Calu3 (cell line): ENCODE data around the gene SDCBP2. TPM values are rescaled to one million over a fixed set of nuclear protein-coding genes. Genes with fewer than 3 reads are reported as not detected.

ENCODE experiments used
- BruUV-seq: library from RNA; stranded (reverse); fragments of 400-500 nt; replicated peaks from 2 replicates; lab custom pipeline; 2021; lab: Mats Ljungman, UMichigan
- CTCF ChIA-PET: fragments of 300-600 bp; sonication (Branson Sonifier 250); formaldehyde crosslinking; loops from one replicate; lab custom pipeline; 2022; ENCODE audit warnings: antibody characterized with exemption; lab: Charles Lee
- DNase-seq: peaks from one replicate; pipeline ENCODE4 v3.0.0; 2022
- H3K27ac Mint-ChIP-seq: one replicate; pipeline ENCODE4 v1.8.0; 2022; ENCODE audit warnings: mixed read lengths; ENCODE audit not compliant: unreplicated experiment
- H3K27me3 Mint-ChIP-seq: one replicate; pipeline ENCODE4 v1.8.0; 2022; ENCODE audit warnings: mixed read lengths; ENCODE audit not compliant: unreplicated experiment
- H3K36me3 Mint-ChIP-seq: one replicate; pipeline ENCODE4 v1.8.0; 2022; ENCODE audit warnings: mild to moderate bottlenecking, moderate library complexity, mixed read lengths; ENCODE audit not compliant: insufficient read depth, unreplicated experiment
- H3K4me1 Mint-ChIP-seq: one replicate; pipeline ENCODE4 v1.8.0; 2022; ENCODE audit warnings: mild to moderate bottlenecking, low read depth, mixed read lengths; ENCODE audit not compliant: unreplicated experiment
- H3K4me3 Mint-ChIP-seq: one replicate; pipeline ENCODE4 v1.8.0; 2022; ENCODE audit warnings: mild to moderate bottlenecking, low read depth, moderate library complexity, mixed read lengths; ENCODE audit not compliant: unreplicated experiment
- H3K9me3 Mint-ChIP-seq: one replicate; pipeline ENCODE4 v1.8.0; 2022; ENCODE audit warnings: low read depth, mixed read lengths; ENCODE audit not compliant: unreplicated experiment
- CTCF ChIP-seq: fragments of 200-600 bp; IDR thresholded peaks from one replicate; pipeline ENCODE4 v1.8.0; 2022; ENCODE audit warnings: antibody characterized with exemption; ENCODE audit not compliant: unreplicated experiment
- intact Hi-C: fragments of 100-400 bp; cut with micrococcal nuclease; formaldehyde crosslinking; loops from one replicate; pipeline ENCODE4 v1.10.0; 2022; ENCODE audit not compliant: unreplicated experiment
- total RNA-seq: library from RNA; stranded (reverse); gene quantifications from 2 replicates; pipeline ENCODE4 v1.2.3, GENCODE V29; 2022

Gene SDCBP2
- total RNA-seq, 1 experiment from 2014 or later, result 8.2 TPM

DNA sequence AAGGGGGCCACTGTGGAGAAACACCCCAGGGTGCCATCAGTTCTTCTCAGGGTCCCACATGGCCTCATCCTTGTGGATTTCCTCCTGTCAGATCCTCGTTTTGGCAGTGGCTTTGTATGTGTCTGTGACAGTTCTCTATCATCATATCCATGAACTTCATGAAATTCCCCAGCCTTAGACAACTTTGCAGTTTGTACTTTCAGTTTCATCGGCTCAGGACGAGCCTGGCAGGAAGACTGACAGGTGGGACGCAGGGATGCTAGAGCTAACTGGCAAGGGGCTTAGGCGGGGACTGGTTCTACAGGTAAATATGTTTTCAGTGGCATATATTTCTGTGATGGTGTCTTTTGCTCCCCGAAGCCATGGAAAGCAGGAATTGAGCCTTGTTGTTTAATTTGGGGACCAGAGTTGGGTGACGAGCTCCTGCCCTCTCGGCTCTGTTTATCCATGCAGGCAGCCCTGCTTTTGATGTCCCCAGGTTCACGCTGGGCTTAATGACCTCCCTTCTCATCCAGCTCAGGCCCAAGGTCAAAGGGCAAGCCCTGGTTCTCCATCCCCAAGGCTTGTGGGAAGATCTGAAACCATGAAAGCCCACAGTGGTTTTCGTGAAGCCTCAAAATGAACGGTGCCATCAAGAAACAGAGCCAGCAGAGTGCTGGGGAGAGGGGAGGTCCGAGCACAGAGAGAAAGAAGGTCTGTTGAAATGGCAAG, 11.2 kb downstream of the SDCBP2 start:
- no TSS peak for BruUV-seq
- intact Hi-C loops, result no loop called here
- peaks cover 8% of the 10 kb centered on the region for H3K36me3 Mint-ChIP-seq
- no peak overlapping the region for H3K4me3 Mint-ChIP-seq
- TF ChIP-seq CTCF, result no peak
- H3K4me1 Mint-ChIP-seq, result no peaks in the 10 kb centered on the region
- DNase-seq, result no peak
- H3K9me3 Mint-ChIP-seq, result no peaks in the 10 kb centered on the region
- no peak overlapping the region for H3K27ac Mint-ChIP-seq
- H3K27me3 Mint-ChIP-seq, result no peaks in the 10 kb centered on the region
- CTCF ChIA-PET, result no interaction called here

GRCh38 chr20:1315804-1316203, 13.1 kb downstream of the SDCBP2 start:
- DNase-seq, result no peak
- H3K27ac Mint-ChIP-seq, result no peak overlapping the region
- peaks cover 8% of the 10 kb centered on the region for H3K36me3 Mint-ChIP-seq
- no peak overlapping the region for H3K4me3 Mint-ChIP-seq
- CTCF ChIA-PET, result no interaction called here
- no peak for TF ChIP-seq CTCF
- H3K27me3 Mint-ChIP-seq, result no peaks in the 10 kb centered on the region
- H3K4me1 Mint-ChIP-seq, result no peaks in the 10 kb centered on the region
- intact Hi-C loops, result no loop called here
- H3K9me3 Mint-ChIP-seq, result no peaks in the 10 kb centered on the region
- no TSS peak for BruUV-seq

DNA sequence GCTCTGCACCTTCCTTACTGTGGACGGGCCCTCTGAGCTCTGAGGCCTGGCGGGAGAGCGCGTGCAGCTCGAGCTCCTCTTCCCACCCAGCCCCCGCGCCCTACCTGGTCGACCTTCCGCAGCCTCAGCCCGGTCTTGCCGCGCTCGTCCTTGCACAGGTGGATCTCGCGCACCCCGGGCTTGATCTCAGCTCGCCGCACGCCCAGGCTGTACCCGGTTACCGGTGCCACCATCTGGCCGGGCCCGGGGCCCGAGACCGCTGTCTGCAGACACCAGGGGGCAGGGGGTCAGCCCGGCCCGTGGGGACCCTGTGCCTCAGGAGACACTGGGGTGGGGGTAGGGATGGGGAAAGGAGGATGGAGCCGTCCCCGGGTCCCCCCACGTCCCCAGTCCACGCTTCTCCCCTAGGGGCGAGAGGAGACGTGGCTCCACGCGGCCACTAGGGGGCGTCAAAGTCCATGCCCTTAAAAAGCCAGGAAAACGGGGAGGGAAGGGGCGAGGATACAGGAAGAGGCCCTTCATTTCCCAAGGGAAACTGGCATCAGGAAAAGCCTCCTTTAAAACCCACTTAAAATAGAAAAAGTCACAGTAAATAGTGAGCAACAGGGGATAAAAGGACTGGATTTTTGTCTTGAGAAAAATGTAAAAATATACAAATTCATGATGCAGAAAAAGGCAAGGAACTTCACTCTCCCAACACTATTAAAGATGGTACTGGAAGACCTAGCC, 15.5 kb downstream of the SDCBP2 start:
- peak; percentile 73 for TF ChIP-seq CTCF
- Mint-ChIP-seq H3K4me1 (no peaks in the 10 kb centered on the region), H3K27ac (no peak overlapping the region), H3K9me3 (no peaks in the 10 kb centered on the region), H3K36me3 (peaks cover 5% of the 10 kb centered on the region), H3K4me3 (no peak overlapping the region), H3K27me3 (no peaks in the 10 kb centered on the region)
- CTCF ChIA-PET, result interaction anchor here (1.0 kb wide), 1 partner anchor 191 kb away, joined by 3 read pairs; no protein-coding TSS in a partner anchor
- peak; percentile 61 for DNase-seq
- intact Hi-C loops, result no loop called here
- BruUV-seq, result no TSS peak

DNA sequence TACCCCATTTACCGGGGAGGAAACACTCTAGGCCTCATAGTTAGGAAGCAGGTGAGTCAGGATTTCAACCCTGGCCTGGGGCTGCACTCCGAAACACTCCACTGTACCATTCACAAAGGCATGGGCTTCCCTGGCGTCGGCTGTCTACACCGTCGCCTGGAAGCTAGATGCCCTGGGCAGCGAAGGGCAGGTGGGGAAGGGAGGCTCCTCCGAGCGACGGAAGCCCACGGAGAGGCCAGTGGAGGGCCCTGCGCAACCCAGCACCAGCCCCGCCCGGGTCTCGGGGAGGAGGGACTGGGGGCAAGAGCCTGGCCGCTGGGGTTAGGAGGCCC, 16.1 kb downstream of the SDCBP2 start:
- CTCF ChIA-PET, result interaction anchor here (1.0 kb wide), 1 partner anchor 191 kb away, joined by 3 read pairs; no protein-coding TSS in a partner anchor
- Mint-ChIP-seq H3K4me3 (no peak overlapping the region), H3K27me3 (no peaks in the 10 kb centered on the region), H3K27ac (no peak overlapping the region), H3K4me1 (no peaks in the 10 kb centered on the region), H3K9me3 (no peaks in the 10 kb centered on the region), H3K36me3 (peaks cover 5% of the 10 kb centered on the region)
- no TSS peak for BruUV-seq
- DNase-seq, result no peak
- TF ChIP-seq CTCF, result no peak
- intact Hi-C loops, result no loop called here
